Natural killer cell (primary cell): ENCODE results near the gene TRIP10. TPM values are rescaled to one million over a fixed set of nuclear protein-coding genes. Genes with fewer than 3 reads are reported as not detected.

Experiments used
- ATAC-seq, 3 donors: fragments of 150-1000 bp in 2 of 3; fragments of 200-7000 bp in 1 of 3; cut with Tn5 transposase; 1 replicate in 1 of 3; 2 replicates in 2 of 3; pipeline ENCODE4 v1.10.0; 2021; ENCODE audit warnings: mild to moderate bottlenecking in 2 of 3, moderate library complexity in 2 of 3
- DNase-seq, 2 donors: peaks; one replicate each; pipeline versions ENCODE4 v3.0.0 to v3.0.0-alpha.2; 2013 to 2021; ENCODE audit warnings: mixed read lengths in 1 of 2
- H3K27ac ChIP-seq: one replicate; pipeline ENCODE4 v1.5.1; 2013; ENCODE audit warnings: mild to moderate bottlenecking, low read length
- H3K27me3 ChIP-seq: one replicate; pipeline ENCODE4 v1.6.1; 2013; ENCODE audit warnings: low read length; ENCODE audit not compliant: control insufficient read depth, insufficient read depth
- H3K36me3 ChIP-seq: one replicate; pipeline ENCODE4 v1.6.1; 2013; ENCODE audit warnings: low read length; ENCODE audit not compliant: control insufficient read depth, insufficient read depth
- H3K4me1 ChIP-seq: one replicate; pipeline ENCODE4 v1.6.1; 2013; ENCODE audit warnings: low read length; ENCODE audit not compliant: control insufficient read depth, insufficient read depth
- H3K4me3 ChIP-seq: one replicate; pipeline ENCODE4 v1.5.1; 2013; ENCODE audit warnings: low read length
- H3K9me3 ChIP-seq: one replicate; pipeline ENCODE4 v1.6.1; 2013; ENCODE audit warnings: low read length; ENCODE audit not compliant: control insufficient read depth, insufficient read depth
- H3K27ac Mint-ChIP-seq, 2 donors: one replicate each; pipeline ENCODE4 v1.8.0; 2022; ENCODE audit warnings: mild to moderate bottlenecking in 2 of 2, mixed read lengths in 2 of 2, moderate library complexity in 1 of 2
- H3K27me3 Mint-ChIP-seq, 2 donors: one replicate each; pipeline ENCODE4 v1.8.0; 2022; ENCODE audit warnings: low read depth in 2 of 2, mixed read lengths in 2 of 2
- H3K36me3 Mint-ChIP-seq: one replicate; pipeline ENCODE4 v1.8.0; 2022; ENCODE audit warnings: mixed read lengths
- H3K4me1 Mint-ChIP-seq, 2 donors: one replicate each; pipeline ENCODE4 v1.8.0; 2022; ENCODE audit warnings: mixed read lengths in 2 of 2
- H3K4me3 Mint-ChIP-seq: one replicate; pipeline ENCODE4 v1.8.0; 2022; ENCODE audit warnings: mild to moderate bottlenecking, moderate library complexity, mixed read lengths
- H3K9me3 Mint-ChIP-seq, 2 donors: one replicate each; pipeline ENCODE4 v1.8.0; 2022; ENCODE audit warnings: mixed read lengths in 2 of 2
- CTCF ChIP-seq: fragments of 200-600 bp; IDR thresholded peaks from one replicate; pipeline ENCODE4 v1.8.0; 2022; ENCODE audit warnings: antibody characterized with exemption
- WGBS: methylation state at CpG from one replicate; pipeline ENCODE4 v1.1.7; 2013; ENCODE audit warnings: missing lambda C conversion rate; ENCODE audit not compliant: insufficient coverage; 5-methylcytosine and 5-hydroxymethylcytosine counted together
- intact Hi-C: fragments of 100-400 bp; cut with micrococcal nuclease; formaldehyde crosslinking; loops from one replicate; pipeline ENCODE4 v1.14.2; 2022
- total RNA-seq, 4 donors: library from RNA; stranded (reverse); fragments of 120-200 nt in 1 of 4; gene quantifications; one replicate each; pipeline versions ENCODE4 v1.2.3 to v1.2.4, GENCODE V29; 2013 to 2022

TRIP10 gene
- total RNA-seq, 3 donors from 2014 or later (not counting 1 experiment from before 2014, with no cell fraction given), result 1.0 to 5.2 (median 3.3) TPM

- Histone ChIP-seq H3K9me3 (no peaks in the 10 kb centered on the region), H3K27me3 (no peaks in the 10 kb centered on the region), H3K36me3 (peaks cover 25% of the 10 kb centered on the region), H3K4me3 (no peak overlapping the region), H3K27ac (no peak overlapping the region), H3K4me1 (peaks cover 13% of the 10 kb centered on the region)
- H3K36me3 Mint-ChIP-seq, result no peaks in the 10 kb centered on the region
- H3K4me1 Mint-ChIP-seq, result peaks cover 6 to 21% of the 10 kb centered on the region in 2 donors
- intact Hi-C loops, result loop anchor here (1.0 kb wide), 1 partner anchor 15 kb away; the partner anchor contains the start of gene SH2D3A
- peak overlapping the region; percentile 77 for H3K4me3 Mint-ChIP-seq
- H3K27me3 Mint-ChIP-seq, result no peaks in the 10 kb centered on the region
- DNase-seq (no peak), ATAC-seq (no peak)
- peak overlapping the region in 1 of 2 donors; percentile 78 for H3K27ac Mint-ChIP-seq
- WGBS, result 87% methylated on average over 49 of the region's 50 CpGs
- no peak for TF ChIP-seq CTCF
- no peaks in the 10 kb centered on the region for H3K9me3 Mint-ChIP-seq
These were observed 13.0 kb downstream of the TRIP10 start for GRCh38 chr19:6752256-6753177.

GRCh38 chr19:6753178-6754031, 13.9 kb downstream of the TRIP10 start:
- Histone ChIP-seq H3K4me3 (peak overlapping the region; percentile 41), H3K9me3 (no peaks in the 10 kb centered on the region), H3K27ac (peak overlapping the region; percentile 27), H3K4me1 (peaks cover 13% of the 10 kb centered on the region), H3K36me3 (peaks cover 22% of the 10 kb centered on the region), H3K27me3 (no peaks in the 10 kb centered on the region)
- H3K9me3 Mint-ChIP-seq, result no peaks in the 10 kb centered on the region
- WGBS, result 18% methylated on average over 50 of the region's 50 CpGs
- TF ChIP-seq CTCF, result peak; percentile 12
- intact Hi-C loops, result loop anchor here (1.0 kb wide), 1 partner anchor 14 kb away; the partner anchor contains the start of gene SH2D3A
- peaks cover 6 to 23% of the 10 kb centered on the region in 2 donors for H3K4me1 Mint-ChIP-seq
- no peaks in the 10 kb centered on the region for H3K27me3 Mint-ChIP-seq
- ATAC-seq, result peak; percentile 91 to 92 (median 92)
- DNase-seq, result peak; percentile 66 to 89
- H3K4me3 Mint-ChIP-seq, result peak overlapping the region; percentile 77
- H3K27ac Mint-ChIP-seq, result peak overlapping the region; percentile 71 to 78
- H3K36me3 Mint-ChIP-seq, result no peaks in the 10 kb centered on the region

GRCh38 chr19:6754136-6754535, 14.7 kb downstream of the TRIP10 start:
- Mint-ChIP-seq H3K36me3 (no peaks in the 10 kb centered on the region), H3K9me3 (no peaks in the 10 kb centered on the region), H3K4me3 (no peak overlapping the region), H3K27me3 (no peaks in the 10 kb centered on the region), H3K4me1 (peaks cover 6 to 23% of the 10 kb centered on the region in 2 donors), H3K27ac (peak overlapping the region in 1 of 2 donors; percentile 78)
- 96% methylated on average over 22 of the region's 22 CpGs for WGBS
- no peak overlapping the region for H3K4me3 ChIP-seq
- peaks cover 26% of the 10 kb centered on the region for H3K36me3 ChIP-seq
- H3K9me3 ChIP-seq, result no peaks in the 10 kb centered on the region
- ATAC-seq (no peak), DNase-seq (no peak)
- no peak overlapping the region for H3K27ac ChIP-seq
- H3K27me3 ChIP-seq, result no peaks in the 10 kb centered on the region
- intact Hi-C loops, result no loop called here
- no peak for TF ChIP-seq CTCF
- peaks cover 13% of the 10 kb centered on the region for H3K4me1 ChIP-seq
